ENCODE results near the gene MMP14. TPM values are rescaled to one million over a fixed set of nuclear protein-coding genes. Genes with fewer than 3 reads are reported as not detected.
A peak's percentile ranks its signal among the peaks of the same experiment; 100 is the strongest.

Gene MMP14
- total and polyA plus RNA-seq, 2 of the 13 experiments (the other 11 are each of a cell fraction or from before 2014, with no cell fraction given): 5.2 to 9.8 TPM

DNA sequence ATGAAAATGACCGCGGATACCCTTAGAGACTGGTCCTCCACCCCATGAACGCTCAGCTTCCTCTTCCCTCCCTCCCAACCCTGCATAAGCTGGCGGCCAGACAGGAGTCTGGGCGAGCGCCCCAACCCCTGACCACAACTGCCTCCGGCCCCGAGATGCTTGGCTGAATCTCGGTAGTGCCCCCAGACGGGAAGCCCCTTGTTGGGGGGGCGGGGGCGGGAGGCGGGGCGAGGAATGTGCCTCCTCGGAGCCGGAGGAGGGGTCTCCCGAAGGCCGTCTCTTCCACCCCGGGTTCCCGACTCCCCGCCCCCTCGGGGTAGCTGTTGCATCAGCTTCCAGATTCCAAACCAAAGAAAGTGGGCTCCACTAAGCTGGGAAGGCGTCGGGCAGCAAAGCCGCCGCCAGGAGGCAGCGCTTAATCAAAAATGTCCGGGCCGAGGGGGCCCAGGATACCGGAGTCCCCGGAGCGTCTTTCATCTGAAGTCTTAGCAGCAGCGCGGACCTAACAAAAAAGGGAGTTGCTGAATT lies 13.8 kb upstream of the MMP14 start (continued):
- TF ChIP-seq, protein P1, sequence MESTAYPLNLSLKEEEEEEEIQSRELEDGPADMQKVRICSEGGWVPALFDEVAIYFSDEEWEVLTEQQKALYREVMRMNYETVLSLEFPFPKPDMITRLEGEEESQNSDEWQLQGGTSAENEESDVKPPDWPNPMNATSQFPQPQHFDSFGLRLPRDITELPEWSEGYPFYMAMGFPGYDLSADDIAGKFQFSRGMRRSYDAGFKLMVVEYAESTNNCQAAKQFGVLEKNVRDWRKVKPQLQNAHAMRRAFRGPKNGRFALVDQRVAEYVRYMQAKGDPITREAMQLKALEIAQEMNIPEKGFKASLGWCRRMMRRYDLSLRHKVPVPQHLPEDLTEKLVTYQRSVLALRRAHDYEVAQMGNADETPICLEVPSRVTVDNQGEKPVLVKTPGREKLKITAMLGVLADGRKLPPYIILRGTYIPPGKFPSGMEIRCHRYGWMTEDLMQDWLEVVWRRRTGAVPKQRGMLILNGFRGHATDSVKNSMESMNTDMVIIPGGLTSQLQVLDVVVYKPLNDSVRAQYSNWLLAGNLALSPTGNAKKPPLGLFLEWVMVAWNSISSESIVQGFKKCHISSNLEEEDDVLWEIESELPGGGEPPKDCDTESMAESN (CRISPR knock-in tag; conservative IDR thresholded peaks at IDR 0.05): peak; percentile 6; the same call in 1 of the 2 replicates
- TF ChIP-seq ZNF569 (CRISPR knock-in tag; IDR thresholded peaks at IDR 0.05; ENCODE audit: borderline replicate concordance) (no peak), NFYC (CRISPR knock-in tag; IDR thresholded peaks at IDR 0.05) (0 out of 2 replicates have a peak, but pooled peaks have one; percentile 20), FOXP1 (IDR thresholded peaks at IDR 0.05) (no peak), FOXP1 (CRISPR knock-in tag; IDR thresholded peaks at IDR 0.05) (no peak), ZFP36L2 (CRISPR knock-in tag; IDR thresholded peaks at IDR 0.05) (no peak), ZFP62 (CRISPR knock-in tag; IDR thresholded peaks at IDR 0.05) (no peak), PCBP1 (IDR thresholded peaks at IDR 0.05; ENCODE audit: borderline replicate concordance, low read depth, low read length) (no peak), RAD21 (CRISPR knock-in tag; IDR thresholded peaks at IDR 0.05) (peak; percentile 97), ZFP82 (CRISPR knock-in tag; IDR thresholded peaks at IDR 0.05; ENCODE audit: borderline replicate concordance) (no peak), JUN (CRISPR knock-in tag; IDR thresholded peaks at IDR 0.05) (no peak), NFE2 (CRISPR knock-in tag; IDR thresholded peaks at IDR 0.05) (no peak), KLF6 (CRISPR knock-in tag; IDR thresholded peaks at IDR 0.05) (peak; percentile 92; the same call in 1 of the 2 replicates)
- TF ChIP-seq, protein P2, sequence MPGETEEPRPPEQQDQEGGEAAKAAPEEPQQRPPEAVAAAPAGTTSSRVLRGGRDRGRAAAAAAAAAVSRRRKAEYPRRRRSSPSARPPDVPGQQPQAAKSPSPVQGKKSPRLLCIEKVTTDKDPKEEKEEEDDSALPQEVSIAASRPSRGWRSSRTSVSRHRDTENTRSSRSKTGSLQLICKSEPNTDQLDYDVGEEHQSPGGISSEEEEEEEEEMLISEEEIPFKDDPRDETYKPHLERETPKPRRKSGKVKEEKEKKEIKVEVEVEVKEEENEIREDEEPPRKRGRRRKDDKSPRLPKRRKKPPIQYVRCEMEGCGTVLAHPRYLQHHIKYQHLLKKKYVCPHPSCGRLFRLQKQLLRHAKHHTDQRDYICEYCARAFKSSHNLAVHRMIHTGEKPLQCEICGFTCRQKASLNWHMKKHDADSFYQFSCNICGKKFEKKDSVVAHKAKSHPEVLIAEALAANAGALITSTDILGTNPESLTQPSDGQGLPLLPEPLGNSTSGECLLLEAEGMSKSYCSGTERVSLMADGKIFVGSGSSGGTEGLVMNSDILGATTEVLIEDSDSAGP (CRISPR knock-in tag; IDR thresholded peaks at IDR 0.05; ENCODE audit: borderline replicate concordance): peak; percentile 16; the same call in 1 of the 2 replicates
- TF ChIP-seq, protein P3, sequence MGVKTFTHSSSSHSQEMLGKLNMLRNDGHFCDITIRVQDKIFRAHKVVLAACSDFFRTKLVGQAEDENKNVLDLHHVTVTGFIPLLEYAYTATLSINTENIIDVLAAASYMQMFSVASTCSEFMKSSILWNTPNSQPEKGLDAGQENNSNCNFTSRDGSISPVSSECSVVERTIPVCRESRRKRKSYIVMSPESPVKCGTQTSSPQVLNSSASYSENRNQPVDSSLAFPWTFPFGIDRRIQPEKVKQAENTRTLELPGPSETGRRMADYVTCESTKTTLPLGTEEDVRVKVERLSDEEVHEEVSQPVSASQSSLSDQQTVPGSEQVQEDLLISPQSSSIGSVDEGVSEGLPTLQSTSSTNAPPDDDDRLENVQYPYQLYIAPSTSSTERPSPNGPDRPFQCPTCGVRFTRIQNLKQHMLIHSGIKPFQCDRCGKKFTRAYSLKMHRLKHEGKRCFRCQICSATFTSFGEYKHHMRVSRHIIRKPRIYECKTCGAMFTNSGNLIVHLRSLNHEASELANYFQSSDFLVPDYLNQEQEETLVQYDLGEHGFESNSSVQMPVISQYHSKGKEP (CRISPR knock-in tag; IDR thresholded peaks at IDR 0.05): no peak
- TF ChIP-seq, protein P4, sequence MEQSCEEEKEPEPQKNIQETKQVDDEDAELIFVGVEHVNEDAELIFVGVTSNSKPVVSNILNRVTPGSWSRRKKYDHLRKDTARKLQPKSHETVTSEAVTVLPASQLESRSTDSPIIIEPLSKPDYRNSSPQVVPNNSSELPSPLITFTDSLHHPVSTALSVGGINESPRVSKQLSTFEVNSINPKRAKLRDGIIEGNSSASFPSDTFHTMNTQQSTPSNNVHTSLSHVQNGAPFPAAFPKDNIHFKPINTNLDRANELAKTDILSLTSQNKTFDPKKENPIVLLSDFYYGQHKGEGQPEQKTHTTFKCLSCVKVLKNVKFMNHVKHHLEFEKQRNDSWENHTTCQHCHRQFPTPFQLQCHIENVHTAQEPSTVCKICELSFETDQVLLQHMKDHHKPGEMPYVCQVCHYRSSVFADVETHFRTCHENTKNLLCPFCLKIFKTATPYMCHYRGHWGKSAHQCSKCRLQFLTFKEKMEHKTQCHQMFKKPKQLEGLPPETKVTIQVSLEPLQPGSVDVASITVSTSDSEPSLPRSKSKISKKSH (CRISPR knock-in tag; IDR thresholded peaks at IDR 0.05; ENCODE audit: borderline replicate concordance): no peak
- TF ChIP-seq, protein P5, sequence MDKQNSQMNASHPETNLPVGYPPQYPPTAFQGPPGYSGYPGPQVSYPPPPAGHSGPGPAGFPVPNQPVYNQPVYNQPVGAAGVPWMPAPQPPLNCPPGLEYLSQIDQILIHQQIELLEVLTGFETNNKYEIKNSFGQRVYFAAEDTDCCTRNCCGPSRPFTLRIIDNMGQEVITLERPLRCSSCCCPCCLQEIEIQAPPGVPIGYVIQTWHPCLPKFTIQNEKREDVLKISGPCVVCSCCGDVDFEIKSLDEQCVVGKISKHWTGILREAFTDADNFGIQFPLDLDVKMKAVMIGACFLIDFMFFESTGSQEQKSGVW (CRISPR knock-in tag; IDR thresholded peaks at IDR 0.05; ENCODE audit: borderline replicate concordance): no peak
- TF ChIP-seq, protein P6, sequence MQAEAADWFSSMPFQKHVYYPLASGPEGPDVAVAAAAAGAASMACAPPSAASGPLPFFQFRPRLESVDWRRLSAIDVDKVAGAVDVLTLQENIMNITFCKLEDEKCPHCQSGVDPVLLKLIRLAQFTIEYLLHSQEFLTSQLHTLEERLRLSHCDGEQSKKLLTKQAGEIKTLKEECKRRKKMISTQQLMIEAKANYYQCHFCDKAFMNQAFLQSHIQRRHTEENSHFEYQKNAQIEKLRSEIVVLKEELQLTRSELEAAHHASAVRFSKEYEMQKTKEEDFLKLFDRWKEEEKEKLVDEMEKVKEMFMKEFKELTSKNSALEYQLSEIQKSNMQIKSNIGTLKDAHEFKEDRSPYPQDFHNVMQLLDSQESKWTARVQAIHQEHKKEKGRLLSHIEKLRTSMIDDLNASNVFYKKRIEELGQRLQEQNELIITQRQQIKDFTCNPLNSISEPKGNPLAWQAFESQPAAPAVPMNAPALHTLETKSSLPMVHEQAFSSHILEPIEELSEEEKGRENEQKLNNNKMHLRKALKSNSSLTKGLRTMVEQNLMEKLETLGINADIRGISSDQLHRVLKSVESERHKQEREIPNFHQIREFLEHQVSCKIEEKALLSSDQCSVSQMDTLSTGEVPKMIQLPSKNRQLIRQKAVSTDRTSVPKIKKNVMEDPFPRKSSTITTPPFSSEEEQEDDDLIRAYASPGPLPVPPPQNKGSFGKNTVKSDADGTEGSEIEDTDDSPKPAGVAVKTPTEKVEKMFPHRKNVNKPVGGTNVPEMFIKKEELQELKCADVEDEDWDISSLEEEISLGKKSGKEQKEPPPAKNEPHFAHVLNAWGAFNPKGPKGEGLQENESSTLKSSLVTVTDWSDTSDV (CRISPR knock-in tag; IDR thresholded peaks at IDR 0.05): no peak
- TF ChIP-seq, protein P7, sequence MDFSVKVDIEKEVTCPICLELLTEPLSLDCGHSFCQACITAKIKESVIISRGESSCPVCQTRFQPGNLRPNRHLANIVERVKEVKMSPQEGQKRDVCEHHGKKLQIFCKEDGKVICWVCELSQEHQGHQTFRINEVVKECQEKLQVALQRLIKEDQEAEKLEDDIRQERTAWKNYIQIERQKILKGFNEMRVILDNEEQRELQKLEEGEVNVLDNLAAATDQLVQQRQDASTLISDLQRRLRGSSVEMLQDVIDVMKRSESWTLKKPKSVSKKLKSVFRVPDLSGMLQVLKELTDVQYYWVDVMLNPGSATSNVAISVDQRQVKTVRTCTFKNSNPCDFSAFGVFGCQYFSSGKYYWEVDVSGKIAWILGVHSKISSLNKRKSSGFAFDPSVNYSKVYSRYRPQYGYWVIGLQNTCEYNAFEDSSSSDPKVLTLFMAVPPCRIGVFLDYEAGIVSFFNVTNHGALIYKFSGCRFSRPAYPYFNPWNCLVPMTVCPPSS (IDR thresholded peaks at IDR 0.05): no peak
